Ectodermal cell (in vitro differentiated cells): Measurements from ENCODE around the gene KIAA1671.
"Not testable (repeated sequence)": the region's sequence is repeated elsewhere in the genome, so short reads cannot be mapped to it uniquely, and the experiment has no call there.

Source experiments
- H3K27ac ChIP-seq: 2 replicates; pipeline ENCODE4 v1.7.0; 2013; ENCODE audit warnings: mild to moderate bottlenecking, low read depth, low read length; ENCODE audit not compliant: insufficient read depth, poor library complexity, severe bottlenecking
- H3K27me3 ChIP-seq: 2 replicates; pipeline ENCODE4 v1.7.0; 2013; ENCODE audit warnings: mild to moderate bottlenecking, low read length; ENCODE audit not compliant: insufficient read depth, control insufficient read depth, poor library complexity, severe bottlenecking
- H3K36me3 ChIP-seq: one replicate; pipeline ENCODE4 v1.7.0; 2013; ENCODE audit warnings: low read length; ENCODE audit not compliant: control insufficient read depth, insufficient read depth
- H3K4me1 ChIP-seq: one replicate; pipeline ENCODE4 v1.7.0; 2013; ENCODE audit warnings: low read length; ENCODE audit not compliant: control insufficient read depth, insufficient read depth
- H3K4me3 ChIP-seq: 2 replicates; pipeline ENCODE4 v1.7.0; 2013; ENCODE audit warnings: low read depth, low read length, control low read depth; ENCODE audit not compliant: insufficient read depth
- H3K9me3 ChIP-seq: 2 replicates; pipeline ENCODE4 v1.7.0; 2013; ENCODE audit warnings: mild to moderate bottlenecking, low read length, moderate library complexity; ENCODE audit not compliant: control insufficient read depth
- WGBS, 2 experiments: methylation state at CpG; one replicate each; pipeline ENCODE4 v1.1.7; 2013; ENCODE audit warnings: missing lambda C conversion rate in 2 of 2; 5-methylcytosine and 5-hydroxymethylcytosine counted together

The KIAA1671 gene

DNA sequence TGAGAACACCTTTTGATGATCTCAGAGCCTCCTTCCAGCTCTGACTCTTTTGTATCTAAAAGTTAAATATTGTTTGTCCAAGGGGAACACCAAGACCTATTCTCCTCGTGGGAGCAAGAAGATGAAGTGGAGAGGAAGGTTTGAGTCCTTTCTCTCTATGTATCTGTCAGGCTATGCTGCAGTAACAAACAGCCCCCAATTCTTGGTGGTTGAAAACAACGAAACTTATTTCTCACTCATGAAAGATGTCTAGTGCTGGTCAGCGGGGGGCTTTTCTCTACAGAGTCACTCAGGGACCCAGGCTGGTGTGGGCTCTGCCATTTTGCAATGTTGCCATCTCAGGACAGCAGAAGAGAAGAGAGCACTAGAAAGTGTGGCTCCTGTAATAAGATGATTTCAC is 260.7 kb downstream of the KIAA1671 start:
- Histone ChIP-seq H3K9me3 (no peaks in the 10 kb centered on the region), H3K27me3 (no peaks in the 10 kb centered on the region), H3K27ac (no peak overlapping the region), H3K36me3 (no peaks in the 10 kb centered on the region), H3K4me3 (no peak overlapping the region), H3K4me1 (no peaks in the 10 kb centered on the region)
- WGBS, 2 experiments: 87 to 95% methylated on average over 3 of the region's 3 CpGs

GRCh38 chr22:25216230-25216629 is 263.7 kb downstream of the KIAA1671 start:
- WGBS, 2 experiments: 83 to 86% methylated on average over 2 of the region's 2 CpGs
- H3K27me3 ChIP-seq: no peaks in the 10 kb centered on the region
- H3K36me3 ChIP-seq: no peaks in the 10 kb centered on the region
- H3K4me3 ChIP-seq: no peak overlapping the region
- H3K4me1 ChIP-seq: no peaks in the 10 kb centered on the region
- H3K9me3 ChIP-seq: no peaks in the 10 kb centered on the region
- H3K27ac ChIP-seq: no peak overlapping the region

GRCh38 chr22:25219211-25219689 is 266.7 kb downstream of the KIAA1671 start, which contains the start of gene CRYBB2:
Gene CRYBB2, plus strand, starts transcription at chr22:25219639. Its CDS starts 1,791 bp downstream, at chr22:25221430.
- H3K4me1 ChIP-seq: peaks cover 4% of the 10 kb centered on the region
- H3K36me3 ChIP-seq: no peaks in the 10 kb centered on the region
- 90 to 93% methylated on average over 19 of the region's 19 CpGs for WGBS, 2 experiments
- H3K4me3 ChIP-seq: no peak within 1 kb of the TSS
- H3K27ac ChIP-seq: no peak within 1 kb of the TSS
- H3K9me3 ChIP-seq: no peaks in the 10 kb centered on the region
- H3K27me3 ChIP-seq: no peaks in the 10 kb centered on the region

DNA sequence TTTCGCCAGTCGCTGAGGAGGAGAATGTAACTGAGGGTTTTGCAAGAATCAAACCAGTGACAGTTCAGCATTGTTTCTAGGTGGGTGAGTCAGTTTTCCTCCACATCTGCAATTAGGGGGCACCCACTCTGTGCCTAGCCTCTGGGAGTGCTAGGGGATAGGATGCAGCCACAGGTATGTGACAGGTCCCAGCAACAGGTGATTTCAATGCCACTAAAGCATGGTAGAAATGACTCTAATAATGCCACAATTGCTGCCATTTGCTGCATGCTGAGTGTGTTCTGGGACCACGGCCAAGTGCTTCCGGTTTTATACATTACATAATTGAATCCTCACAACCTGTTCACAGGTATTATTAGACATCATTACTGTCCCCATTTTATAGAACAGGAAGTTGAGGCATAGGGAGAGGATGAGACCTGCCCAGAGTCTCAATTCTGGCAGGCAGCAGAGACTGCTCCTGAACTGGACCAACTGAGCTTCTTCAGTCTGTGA is 267.5 kb downstream of the KIAA1671 start:
- WGBS, 2 experiments: 85 to 88% methylated on average over 4 of the region's 4 CpGs
- Histone ChIP-seq H3K27ac (no peak overlapping the region), H3K9me3 (no peaks in the 10 kb centered on the region), H3K4me1 (peaks cover 4% of the 10 kb centered on the region), H3K36me3 (no peaks in the 10 kb centered on the region), H3K27me3 (no peaks in the 10 kb centered on the region), H3K4me3 (no peak overlapping the region)

- no peaks in the 10 kb centered on the region for H3K27me3 ChIP-seq
- WGBS, 2 experiments: 85 to 90% methylated on average over 8 of the region's 8 CpGs
- H3K4me3 ChIP-seq: no peak overlapping the region
Measured at GRCh38 chr22:25221790-25222189, 269.3 kb downstream of the KIAA1671 start.

GRCh38 chr22:25223269-25223850 is 270.8 kb downstream of the KIAA1671 start:
- Histone ChIP-seq H3K4me3 (no peak overlapping the region), H3K27me3 (no peaks in the 10 kb centered on the region), H3K4me1 (peaks cover 4% of the 10 kb centered on the region), H3K27ac (no peak overlapping the region), H3K36me3 (no peaks in the 10 kb centered on the region), H3K9me3 (no peaks in the 10 kb centered on the region)
- WGBS, 2 experiments: 71 to 78% methylated on average over 12 of the region's 12 CpGs

More at GRCh38 chr22:25221790-25222189, 269.3 kb downstream of the KIAA1671 start:
- Histone ChIP-seq H3K27ac (no peak overlapping the region), H3K4me1 (peaks cover 4% of the 10 kb centered on the region), H3K9me3 (no peaks in the 10 kb centered on the region), H3K36me3 (no peaks in the 10 kb centered on the region)

GRCh38 chr22:25228822-25229221 is 276.3 kb downstream of the KIAA1671 start:
- Histone ChIP-seq H3K4me1 (no peaks in the 10 kb centered on the region), H3K27ac (no peak overlapping the region), H3K4me3 (no peak overlapping the region), H3K9me3 (no peaks in the 10 kb centered on the region), H3K36me3 (no peaks in the 10 kb centered on the region), H3K27me3 (no peaks in the 10 kb centered on the region)
- 93 to 94% methylated on average over 12 of the region's 13 CpGs for WGBS, 2 experiments

- 82 to 91% methylated on average over 2 of the region's 2 CpGs for WGBS, 2 experiments
- not testable (repeated sequence) for H3K36me3 ChIP-seq
Measured at GRCh38 chr22:25230760-25231159, 278.2 kb downstream of the KIAA1671 start.

DNA sequence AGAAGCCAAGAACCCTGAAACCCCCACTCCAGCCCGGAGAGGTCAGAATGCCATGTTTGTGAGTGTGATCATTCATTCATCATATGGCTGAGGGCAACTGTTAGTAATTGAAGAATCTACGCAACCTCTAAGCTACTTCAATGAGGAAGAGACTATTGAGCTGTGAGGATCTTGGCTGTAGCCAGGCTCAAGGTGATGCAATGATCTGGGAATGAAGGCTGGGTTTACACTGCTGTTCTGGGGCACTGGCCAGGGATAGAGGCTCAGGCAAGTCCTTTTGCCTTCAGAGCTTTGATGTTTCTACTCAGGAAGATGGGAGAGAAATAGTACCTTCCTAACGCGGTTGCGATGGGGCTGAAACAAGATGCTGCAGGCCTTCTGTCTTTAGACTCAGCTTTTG is 279.8 kb downstream of the KIAA1671 start:
- H3K27me3 ChIP-seq: no peaks in the 10 kb centered on the region
- no peak overlapping the region for H3K27ac ChIP-seq
- H3K36me3 ChIP-seq: no peaks in the 10 kb centered on the region
- H3K4me1 ChIP-seq: no peaks in the 10 kb centered on the region
- WGBS, 2 experiments: 86 to 87% methylated on average over 5 of the region's 5 CpGs
- no peaks in the 10 kb centered on the region for H3K9me3 ChIP-seq
- no peak overlapping the region for H3K4me3 ChIP-seq

More at GRCh38 chr22:25230760-25231159, 278.2 kb downstream of the KIAA1671 start:
- not testable (repeated sequence) for H3K4me1 ChIP-seq, H3K27ac ChIP-seq, H3K27me3 ChIP-seq, H3K4me3 ChIP-seq, H3K9me3 ChIP-seq

DNA sequence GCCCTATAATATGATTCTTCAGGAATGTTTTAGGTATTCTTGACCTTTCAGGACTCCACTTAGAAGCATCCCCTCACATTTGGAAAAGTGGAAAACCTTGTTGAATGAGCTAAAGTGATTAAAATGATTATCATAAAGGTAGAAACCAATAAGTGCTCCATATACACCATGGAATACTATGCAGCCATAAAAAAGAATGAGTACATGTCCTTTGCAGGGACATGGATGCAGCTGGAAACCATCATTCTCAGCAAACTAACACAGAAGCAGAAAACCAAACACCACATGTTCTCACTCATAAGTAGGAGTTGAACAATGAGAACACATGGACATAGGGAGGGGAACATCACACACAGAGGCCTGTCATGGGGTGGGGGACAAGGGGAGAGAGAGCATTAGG is 281.2 kb downstream of the KIAA1671 start:
- H3K9me3 ChIP-seq, H3K27ac ChIP-seq, H3K27me3 ChIP-seq, H3K4me3 ChIP-seq, H3K4me1 ChIP-seq, H3K36me3 ChIP-seq: not testable (repeated sequence)
